ENCODE results near the gene RETREG1.

Gene RETREG1

DNA sequence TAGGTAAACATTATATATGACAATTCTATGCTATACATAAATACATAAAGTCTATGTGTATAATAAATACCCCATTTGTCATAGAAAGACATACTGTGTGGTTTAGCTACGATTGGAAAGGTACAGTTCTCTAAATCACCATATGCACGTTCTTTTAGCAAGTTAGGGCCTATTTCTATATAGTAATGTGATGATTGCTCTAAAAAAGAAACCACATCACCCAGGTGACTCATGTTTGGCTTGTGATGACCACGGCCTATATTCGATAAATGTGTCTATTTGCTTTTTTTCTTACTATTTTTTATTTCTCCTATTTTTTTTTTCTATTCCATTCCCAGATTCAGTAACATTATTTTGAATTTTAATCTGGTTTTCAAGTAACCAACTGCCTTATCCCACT is 34.7 kb downstream of the RETREG1 start:
- no peak for DNase-seq (ENCODE audit: low spot score)
- H3K27ac Mint-ChIP-seq, result no peak overlapping the region
- H3K36me3 Mint-ChIP-seq (ENCODE audit: low read depth), result peaks cover 12% of the 10 kb centered on the region
- no peaks in the 10 kb centered on the region for H3K27me3 Mint-ChIP-seq (ENCODE audit: low read depth)
- peaks cover 12% of the 10 kb centered on the region for H3K4me1 Mint-ChIP-seq (ENCODE audit: low read depth)
- H3K4me3 Mint-ChIP-seq, result no peak overlapping the region
- no peaks in the 10 kb centered on the region for H3K9me3 Mint-ChIP-seq

DNA sequence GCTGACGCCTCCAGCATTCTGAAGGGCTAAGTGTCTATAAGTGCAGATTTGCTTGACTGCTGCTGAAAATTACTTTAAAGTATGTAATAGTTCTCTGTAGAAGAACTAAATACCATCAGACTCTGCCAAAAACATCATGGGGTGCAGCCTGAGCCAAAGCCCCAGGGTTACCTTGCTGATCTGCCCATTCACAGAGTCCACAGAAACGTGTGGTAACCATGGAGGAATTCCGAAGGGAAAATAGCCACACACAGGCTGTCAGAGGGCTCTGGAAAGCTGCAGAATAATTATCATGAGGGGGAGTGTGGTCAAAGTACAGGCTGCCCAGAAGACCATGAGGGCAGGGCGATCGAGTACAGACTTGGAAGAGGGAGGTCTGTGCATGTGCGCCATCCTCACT is 36.4 kb downstream of the RETREG1 start:
- Mint-ChIP-seq H3K36me3 (ENCODE audit: low read depth) (peaks cover 8% of the 10 kb centered on the region), H3K27me3 (ENCODE audit: low read depth) (no peaks in the 10 kb centered on the region), H3K4me1 (ENCODE audit: low read depth) (peaks cover 8% of the 10 kb centered on the region), H3K4me3 (no peak overlapping the region), H3K9me3 (no peaks in the 10 kb centered on the region), H3K27ac (no peak overlapping the region)
- no peak for DNase-seq (ENCODE audit: low spot score)

GRCh38 chr5:16579142-16579847 is 37.5 kb downstream of the RETREG1 start:
- H3K4me3 Mint-ChIP-seq, result no peak overlapping the region
- no peaks in the 10 kb centered on the region for H3K9me3 Mint-ChIP-seq
- no peak overlapping the region for H3K27ac Mint-ChIP-seq
- H3K36me3 Mint-ChIP-seq (ENCODE audit: low read depth), result peaks cover 8% of the 10 kb centered on the region
- peaks cover 6% of the 10 kb centered on the region for H3K4me1 Mint-ChIP-seq (ENCODE audit: low read depth)
- H3K27me3 Mint-ChIP-seq (ENCODE audit: low read depth), result no peaks in the 10 kb centered on the region
- DNase-seq (ENCODE audit: low spot score), result no peak

DNA sequence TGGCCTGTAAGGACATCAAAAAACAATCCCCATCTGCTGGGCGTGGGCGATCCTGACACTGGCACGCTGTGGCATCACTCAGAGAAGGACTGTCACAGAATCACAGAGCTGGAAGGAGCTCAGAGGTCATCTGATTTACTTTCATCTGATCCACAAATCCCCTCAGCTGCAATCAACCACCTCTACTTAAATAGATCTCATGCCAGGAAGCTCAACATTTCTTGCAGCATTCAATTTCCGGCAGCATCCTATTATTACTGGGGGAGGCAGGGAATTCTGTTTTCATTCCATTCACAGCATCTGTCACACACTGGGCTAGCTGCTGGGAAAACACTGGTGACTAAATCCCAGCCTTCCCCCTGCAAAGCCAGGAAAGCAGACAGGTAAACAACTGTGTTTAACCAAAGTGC is 38.3 kb downstream of the RETREG1 start:
- H3K4me1 Mint-ChIP-seq (ENCODE audit: low read depth), result peaks cover 11% of the 10 kb centered on the region
- no peaks in the 10 kb centered on the region for H3K9me3 Mint-ChIP-seq
- no peak overlapping the region for H3K4me3 Mint-ChIP-seq

DNA sequence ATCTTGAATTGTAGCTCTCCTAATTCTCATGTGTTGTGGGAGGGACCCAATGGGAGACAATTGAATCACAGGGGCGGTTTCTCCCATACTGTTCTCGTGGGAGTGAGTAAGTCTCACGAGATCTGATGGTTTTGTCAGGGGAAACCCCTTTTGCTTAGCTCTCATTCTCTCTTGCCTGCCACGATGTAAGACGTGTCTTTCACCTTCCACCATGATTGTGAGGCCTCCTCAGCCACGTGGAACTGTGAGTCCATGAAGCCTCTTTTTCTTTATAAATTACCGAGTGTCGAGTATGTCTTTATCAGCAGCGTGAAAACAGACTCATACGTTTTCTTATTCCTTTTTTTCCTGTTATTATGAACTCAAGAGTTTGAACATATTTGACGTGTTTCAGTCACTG is 39.1 kb downstream of the RETREG1 start:
- no peaks in the 10 kb centered on the region for H3K27me3 Mint-ChIP-seq (ENCODE audit: low read depth)
- H3K27ac Mint-ChIP-seq, result no peak overlapping the region
- DNase-seq (ENCODE audit: low spot score), result no peak
- H3K36me3 Mint-ChIP-seq (ENCODE audit: low read depth), result peaks cover 8% of the 10 kb centered on the region
- peaks cover 12% of the 10 kb centered on the region for H3K4me1 Mint-ChIP-seq (ENCODE audit: low read depth)
- H3K4me3 Mint-ChIP-seq, result no peak overlapping the region
- no peaks in the 10 kb centered on the region for H3K9me3 Mint-ChIP-seq

More for the DNA sequence above, 38.3 kb downstream of the RETREG1 start:
- Mint-ChIP-seq H3K36me3 (ENCODE audit: low read depth) (peaks cover 8% of the 10 kb centered on the region), H3K27ac (no peak overlapping the region), H3K27me3 (ENCODE audit: low read depth) (no peaks in the 10 kb centered on the region)
- no peak for DNase-seq (ENCODE audit: low spot score)

DNA sequence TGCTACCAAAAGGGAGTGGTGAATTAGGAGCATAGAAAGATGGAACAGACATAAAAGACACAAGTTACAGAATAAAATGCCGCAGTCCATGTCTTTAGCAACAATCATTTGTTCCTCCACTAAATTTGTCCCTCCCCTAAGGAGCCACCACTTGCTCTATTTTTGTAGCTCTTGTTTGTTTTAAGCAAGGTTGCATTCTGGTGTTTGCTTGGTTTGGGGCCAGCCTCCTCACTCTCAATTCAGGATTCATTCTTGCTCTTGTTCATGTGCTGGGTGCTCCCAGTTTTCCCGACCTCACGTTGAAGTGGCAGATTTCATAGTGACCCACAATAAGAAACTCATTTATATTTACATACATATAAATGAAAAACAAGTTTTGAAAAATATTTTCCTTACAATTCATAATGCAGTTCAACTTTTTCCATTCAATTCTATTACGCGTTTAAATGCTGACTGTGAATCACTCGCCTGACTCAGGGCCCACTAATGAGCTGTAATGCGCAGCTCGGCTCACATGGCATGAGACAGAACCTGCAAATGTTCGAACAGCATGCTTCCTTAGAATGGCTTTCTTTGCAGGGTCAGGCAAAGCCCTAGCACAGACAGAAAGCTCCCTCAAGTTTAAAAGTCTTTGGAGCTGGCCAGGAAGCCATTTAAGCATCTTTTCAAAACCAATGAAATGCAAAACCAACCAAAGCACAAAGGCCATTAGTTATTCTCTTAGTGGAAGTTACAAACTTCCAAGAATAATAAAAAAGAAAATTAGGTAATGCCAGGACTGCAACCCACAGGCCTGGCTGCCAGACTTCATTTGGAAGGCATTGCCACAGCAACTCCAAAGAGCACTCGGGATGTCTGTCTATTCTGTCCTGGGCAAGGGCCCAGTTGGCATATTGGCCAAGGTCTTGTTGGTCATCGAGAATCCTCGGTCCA is 41.7 kb downstream of the RETREG1 start:
- Mint-ChIP-seq H3K27ac (no peak overlapping the region), H3K27me3 (ENCODE audit: low read depth) (no peaks in the 10 kb centered on the region), H3K4me1 (ENCODE audit: low read depth) (peaks cover 8% of the 10 kb centered on the region), H3K36me3 (ENCODE audit: low read depth) (peaks cover 9% of the 10 kb centered on the region), H3K4me3 (no peak overlapping the region), H3K9me3 (no peaks in the 10 kb centered on the region)
- no peak for DNase-seq (ENCODE audit: low spot score)

DNA sequence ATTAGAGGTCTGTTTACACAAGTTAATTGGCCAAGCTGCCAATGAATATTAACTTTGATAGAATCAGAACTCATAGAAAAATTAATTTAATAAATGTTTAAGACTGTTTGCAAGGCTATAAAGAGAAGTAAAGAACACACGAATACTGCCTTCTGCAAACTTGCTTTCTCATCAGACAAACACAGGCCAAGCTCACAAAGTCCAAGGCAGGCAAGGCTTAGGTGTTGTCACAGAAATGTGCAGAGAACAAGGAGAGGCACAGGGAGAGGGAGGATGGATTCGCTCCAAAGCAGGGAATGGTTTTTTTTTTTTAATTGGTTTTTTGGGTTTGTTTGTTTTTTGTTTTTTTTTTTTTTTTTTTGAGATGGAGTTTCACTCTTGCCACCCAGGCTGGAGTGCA is 43.4 kb downstream of the RETREG1 start:
- DNase-seq (ENCODE audit: low spot score), result no peak
- H3K9me3 Mint-ChIP-seq, result no peaks in the 10 kb centered on the region
- peaks cover 10% of the 10 kb centered on the region for H3K4me1 Mint-ChIP-seq (ENCODE audit: low read depth)
- no peak overlapping the region for H3K4me3 Mint-ChIP-seq
- H3K36me3 Mint-ChIP-seq (ENCODE audit: low read depth), result peaks cover 15% of the 10 kb centered on the region
- no peak overlapping the region for H3K27ac Mint-ChIP-seq
- no peaks in the 10 kb centered on the region for H3K27me3 Mint-ChIP-seq (ENCODE audit: low read depth)

GRCh38 chr5:16572289-16573015 is 44.3 kb downstream of the RETREG1 start:
- DNase-seq (ENCODE audit: low spot score), result no peak
- no peak overlapping the region for H3K27ac Mint-ChIP-seq
- peaks cover 12% of the 10 kb centered on the region for H3K36me3 Mint-ChIP-seq (ENCODE audit: low read depth)
- H3K4me1 Mint-ChIP-seq (ENCODE audit: low read depth), result peaks cover 10% of the 10 kb centered on the region
- no peaks in the 10 kb centered on the region for H3K27me3 Mint-ChIP-seq (ENCODE audit: low read depth)
- H3K4me3 Mint-ChIP-seq, result no peak overlapping the region
- no peaks in the 10 kb centered on the region for H3K9me3 Mint-ChIP-seq

DNA sequence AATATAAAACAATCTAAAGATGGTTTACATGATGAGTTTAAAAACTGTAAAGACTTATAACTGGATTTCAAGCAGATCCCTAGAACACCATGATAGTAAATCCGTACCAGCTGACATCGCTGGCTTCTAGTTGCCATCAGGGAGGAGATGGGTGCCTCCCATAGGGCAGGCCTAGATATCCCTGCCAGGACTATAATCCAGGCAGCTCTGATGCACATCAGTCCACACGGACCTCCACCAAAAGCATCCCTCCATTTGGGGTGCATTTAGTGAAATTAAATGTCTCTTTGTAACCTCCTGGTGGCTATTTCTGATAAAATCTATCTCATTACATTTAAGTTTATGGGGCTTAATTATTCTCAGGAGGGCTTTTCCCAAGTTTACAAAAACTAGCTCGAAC is 45.8 kb downstream of the RETREG1 start:
- H3K27ac Mint-ChIP-seq, result no peak overlapping the region
- no peak overlapping the region for H3K4me3 Mint-ChIP-seq
- no peaks in the 10 kb centered on the region for H3K27me3 Mint-ChIP-seq (ENCODE audit: low read depth)
- peaks cover 22% of the 10 kb centered on the region for H3K36me3 Mint-ChIP-seq (ENCODE audit: low read depth)
- peaks cover 15% of the 10 kb centered on the region for H3K4me1 Mint-ChIP-seq (ENCODE audit: low read depth)
- DNase-seq (ENCODE audit: low spot score), result no peak
- H3K9me3 Mint-ChIP-seq, result no peaks in the 10 kb centered on the region

DNA sequence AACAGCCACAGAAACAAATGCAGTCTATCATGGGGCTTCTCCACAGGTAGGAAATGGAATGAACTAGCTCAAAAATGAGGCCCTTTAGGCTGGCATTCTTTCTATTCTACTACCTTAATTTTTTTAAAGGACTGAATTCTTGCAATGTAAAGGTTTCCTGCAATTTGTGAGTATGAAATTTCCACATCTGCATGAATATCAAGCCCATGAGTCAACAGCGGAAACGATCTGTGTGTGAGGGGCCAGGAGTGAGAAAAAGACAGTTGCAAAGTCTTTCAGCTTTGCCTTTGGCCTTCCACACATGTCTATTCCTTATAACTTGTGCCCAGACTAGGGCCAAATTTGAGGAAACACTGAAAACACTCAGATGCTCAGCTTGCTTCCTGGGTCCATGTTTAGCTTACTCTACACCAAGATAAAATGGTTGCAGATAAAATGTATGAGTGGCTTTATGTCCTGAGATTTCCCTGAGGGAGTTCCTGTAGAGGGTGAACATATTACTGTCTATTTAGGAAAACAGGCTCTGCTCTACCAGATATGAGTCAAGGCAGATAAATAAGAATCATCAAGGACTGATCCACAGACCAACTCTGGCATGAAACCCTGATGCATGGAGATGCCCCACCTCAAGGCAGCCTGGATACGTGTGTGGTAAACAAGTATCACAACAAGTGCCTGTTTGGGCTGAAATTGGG is 46.5 kb downstream of the RETREG1 start:
- H3K9me3 Mint-ChIP-seq, result no peaks in the 10 kb centered on the region
- peaks cover 15% of the 10 kb centered on the region for H3K4me1 Mint-ChIP-seq (ENCODE audit: low read depth)
- H3K27ac Mint-ChIP-seq, result no peak overlapping the region
- no peaks in the 10 kb centered on the region for H3K27me3 Mint-ChIP-seq (ENCODE audit: low read depth)
- no peak for DNase-seq (ENCODE audit: low spot score)
- H3K4me3 Mint-ChIP-seq, result no peak overlapping the region
- H3K36me3 Mint-ChIP-seq (ENCODE audit: low read depth), result peaks cover 25% of the 10 kb centered on the region

DNA sequence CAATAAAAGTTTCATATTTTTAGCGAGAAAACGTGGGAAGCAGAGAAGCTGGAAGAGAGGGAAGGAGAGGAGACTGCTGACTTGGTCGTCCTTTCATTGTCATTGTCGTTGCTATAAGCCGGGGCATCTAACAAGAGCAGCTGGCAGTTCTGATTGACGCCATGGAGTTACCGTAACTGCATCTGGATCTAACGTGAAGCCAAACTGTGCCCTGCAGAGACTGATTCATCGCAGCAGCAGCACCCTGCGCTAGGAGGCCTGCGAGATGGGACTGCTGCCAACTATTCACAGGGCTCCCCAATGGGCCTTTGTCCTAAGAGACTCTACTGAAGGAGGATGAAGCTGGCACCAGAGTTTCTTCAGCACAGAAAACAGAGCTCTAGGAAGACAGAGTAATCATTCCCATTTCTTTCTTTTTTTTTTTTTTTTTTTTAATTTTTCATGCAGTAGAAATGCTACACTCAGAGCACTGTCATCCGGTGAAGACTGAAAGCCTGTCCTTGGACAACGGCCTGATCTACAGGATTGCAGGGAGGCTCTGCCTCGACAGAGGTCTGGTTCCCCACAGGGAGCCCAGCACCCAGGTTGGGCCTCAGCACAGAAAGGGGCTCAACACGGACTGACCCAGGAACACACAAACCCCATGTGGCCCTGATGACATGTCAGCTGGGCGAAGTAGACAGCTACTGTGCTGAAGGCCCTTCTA is 47.8 kb downstream of the RETREG1 start:
- no peak for DNase-seq (ENCODE audit: low spot score)
- Mint-ChIP-seq H3K27me3 (ENCODE audit: low read depth) (no peaks in the 10 kb centered on the region), H3K9me3 (no peaks in the 10 kb centered on the region), H3K4me1 (ENCODE audit: low read depth) (peaks cover 11% of the 10 kb centered on the region), H3K27ac (no peak overlapping the region), H3K36me3 (ENCODE audit: low read depth) (peaks cover 28% of the 10 kb centered on the region), H3K4me3 (no peak overlapping the region)

GRCh38 chr5:16567365-16567764 is 49.4 kb downstream of the RETREG1 start:
- peaks cover 7% of the 10 kb centered on the region for H3K4me1 Mint-ChIP-seq (ENCODE audit: low read depth)

GRCh38 chr5:16565118-16565517 is 51.7 kb downstream of the RETREG1 start:
- no peak overlapping the region for H3K4me3 Mint-ChIP-seq
- H3K27me3 Mint-ChIP-seq (ENCODE audit: low read depth), result no peaks in the 10 kb centered on the region
- DNase-seq (ENCODE audit: low spot score), result no peak
- peaks cover 30% of the 10 kb centered on the region for H3K36me3 Mint-ChIP-seq (ENCODE audit: low read depth)
- peaks cover 7% of the 10 kb centered on the region for H3K4me1 Mint-ChIP-seq (ENCODE audit: low read depth)
- H3K9me3 Mint-ChIP-seq, result no peaks in the 10 kb centered on the region
- no peak overlapping the region for H3K27ac Mint-ChIP-seq

More at GRCh38 chr5:16567365-16567764, 49.4 kb downstream of the RETREG1 start:
- DNase-seq (ENCODE audit: low spot score), result no peak
- H3K36me3 Mint-ChIP-seq (ENCODE audit: low read depth), result peaks cover 31% of the 10 kb centered on the region
- no peak overlapping the region for H3K27ac Mint-ChIP-seq
- no peaks in the 10 kb centered on the region for H3K9me3 Mint-ChIP-seq
- H3K4me3 Mint-ChIP-seq, result no peak overlapping the region
- H3K27me3 Mint-ChIP-seq (ENCODE audit: low read depth), result no peaks in the 10 kb centered on the region
